Measurements from ENCODE around the gene GNAQ. TPM values are rescaled to one million over a fixed set of nuclear protein-coding genes. Genes with fewer than 3 reads are reported as not detected.

Gene GNAQ
- total and polyA plus RNA-seq, 2 of the 4 experiments (the other 2 are of a cell fraction): 23.1 to 50.7 TPM

DNA sequence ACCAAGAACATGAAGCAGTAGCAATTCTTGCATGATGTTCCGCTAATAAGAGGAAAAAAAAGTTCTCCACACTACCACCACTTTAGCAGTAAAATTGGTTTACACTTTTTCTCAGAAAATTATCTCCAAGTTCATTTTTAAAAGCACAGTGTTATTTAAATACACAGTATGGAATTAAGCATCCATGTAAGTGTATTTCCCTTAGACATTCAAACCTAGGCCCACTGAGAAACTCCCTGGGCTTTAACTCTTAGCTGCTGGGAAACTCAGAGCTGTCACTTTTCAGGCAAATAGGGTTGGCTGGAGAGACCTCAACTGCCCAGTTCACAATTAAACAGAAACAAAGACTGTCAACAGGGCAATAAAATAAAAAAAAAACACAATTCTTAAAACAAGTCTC, 2.7 kb downstream of the GNAQ start:
- H3K79me1 ChIP-seq (ENCODE audit: low read depth in 1 of 2, low read length in 2 of 2): peaks cover 7 to 48% of the 10 kb centered on the region in 2 experiments
- no TSS peak for BruUV-seq (replicated peaks)
- no peak overlapping the region for H2AFZ ChIP-seq (replicated peaks; ENCODE audit: low read length, poor library complexity)
- H3K27ac ChIP-seq (ENCODE audit: insufficient read depth, low read length): peak overlapping the region; percentile 69; the same call in 1 of the 2 replicates
- H2BK15ac ChIP-seq (ENCODE audit: low read depth, low read length): no peak overlapping the region
- H3K27me3 ChIP-seq (ENCODE audit: control insufficient read depth, insufficient read depth, low read length): no peaks in the 10 kb centered on the region
- H3K4me2 ChIP-seq (ENCODE audit: low read depth, low read length): peak overlapping the region; percentile 99
- no peak for DNase-seq
- H3K9ac ChIP-seq (ENCODE audit: low read depth, low read length): peak overlapping the region; percentile 86
- H2BK5ac ChIP-seq (ENCODE audit: low read depth, low read length, poor library complexity, severe bottlenecking): peak overlapping the region; percentile 37
- no peak overlapping the region for H2AK5ac ChIP-seq (ENCODE audit: low read depth, low read length)
- no peak overlapping the region for H2AK9ac ChIP-seq (replicated peaks; ENCODE audit: low read depth, low read length, poor library complexity)
- no peak overlapping the region; the same call in 1 of the 2 replicates for H3K4ac ChIP-seq (ENCODE audit: low read depth, low read length)
- H3K9me1 ChIP-seq (ENCODE audit: insufficient read depth, low read length): peaks cover 3% of the 10 kb centered on the region; the same call in 1 of the 2 replicates
- WGBS, 2 experiments (ENCODE audit: extremely low coverage in 2 of 2, insufficient read length in 1 of 2): no CpG with 5 or more reads among the region's 1 CpG
- no peak for ATAC-seq (ENCODE audit: low read depth)
- H4K8ac ChIP-seq (ENCODE audit: low read depth in 2 of 2, low read length in 2 of 2): no peak overlapping the region; a peak in 1 of 4 replicates
- no peak overlapping the region for H4K91ac ChIP-seq (ENCODE audit: insufficient read depth, low read depth, low read length)
- in situ Hi-C loops (cut with MboI; ENCODE audit: low sequenced_read_pairs): no loop called here
- H3K4me3 ChIP-seq (ENCODE audit: insufficient read depth, low read depth, low read length): no peak overlapping the region
- H4K5ac ChIP-seq (ENCODE audit: low read depth, low read length): no peak overlapping the region
- H3K14ac ChIP-seq (replicated peaks; ENCODE audit: low read depth, low read length): 0 out of 2 replicates have a peak overlapping the region, but pooled peaks have one; percentile 40
- peaks cover 32% of the 10 kb centered on the region; the same call in 1 of the 2 replicates for H4K20me1 ChIP-seq (ENCODE audit: insufficient read depth, low read length)
- no peak overlapping the region for H2BK20ac ChIP-seq (ENCODE audit: low read depth, low read length)
- H3K4me1 ChIP-seq (ENCODE audit: control insufficient read depth, insufficient read depth, low read length): peaks cover 4% of the 10 kb centered on the region; the same call in 1 of the 2 replicates
- no peak for TF ChIP-seq SMC3 (IDR thresholded peaks at IDR 0.05; ENCODE audit: low read depth, low read length)
- TF ChIP-seq MXI1 (IDR thresholded peaks at IDR 0.05; ENCODE audit: borderline replicate concordance, low read depth, low read length): no peak
- no peak for TF ChIP-seq BHLHE40 (IDR thresholded peaks at IDR 0.05; ENCODE audit: low read depth, low read length)
- TF ChIP-seq, protein P1, sequence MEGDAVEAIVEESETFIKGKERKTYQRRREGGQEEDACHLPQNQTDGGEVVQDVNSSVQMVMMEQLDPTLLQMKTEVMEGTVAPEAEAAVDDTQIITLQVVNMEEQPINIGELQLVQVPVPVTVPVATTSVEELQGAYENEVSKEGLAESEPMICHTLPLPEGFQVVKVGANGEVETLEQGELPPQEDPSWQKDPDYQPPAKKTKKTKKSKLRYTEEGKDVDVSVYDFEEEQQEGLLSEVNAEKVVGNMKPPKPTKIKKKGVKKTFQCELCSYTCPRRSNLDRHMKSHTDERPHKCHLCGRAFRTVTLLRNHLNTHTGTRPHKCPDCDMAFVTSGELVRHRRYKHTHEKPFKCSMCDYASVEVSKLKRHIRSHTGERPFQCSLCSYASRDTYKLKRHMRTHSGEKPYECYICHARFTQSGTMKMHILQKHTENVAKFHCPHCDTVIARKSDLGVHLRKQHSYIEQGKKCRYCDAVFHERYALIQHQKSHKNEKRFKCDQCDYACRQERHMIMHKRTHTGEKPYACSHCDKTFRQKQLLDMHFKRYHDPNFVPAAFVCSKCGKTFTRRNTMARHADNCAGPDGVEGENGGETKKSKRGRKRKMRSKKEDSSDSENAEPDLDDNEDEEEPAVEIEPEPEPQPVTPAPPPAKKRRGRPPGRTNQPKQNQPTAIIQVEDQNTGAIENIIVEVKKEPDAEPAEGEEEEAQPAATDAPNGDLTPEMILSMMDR (conservative IDR thresholded peaks at IDR 0.05; ENCODE audit: low read depth, low read length): no peak
- no peak overlapping the region for H2BK120ac ChIP-seq (ENCODE audit: low read depth, low read length)
- intact Hi-C loops (cut with micrococcal nuclease): no loop called here
- peak overlapping the region; percentile 50; the same call in 1 of the 2 replicates for H3K23ac ChIP-seq (ENCODE audit: low read depth, low read length)
- H3K36me3 ChIP-seq (ENCODE audit: control insufficient read depth, insufficient read depth, low read length): no peaks in the 10 kb centered on the region
- CTCF ChIA-PET: interaction anchor here (0.9 kb wide), 1 partner anchor 187 kb away, joined by 4 read pairs; no protein-coding TSS in a partner anchor
- no peak overlapping the region; the same call in 1 of the 2 replicates for H3K56ac ChIP-seq (ENCODE audit: extremely low read depth, insufficient read depth, low read length)
- H3K18ac ChIP-seq (ENCODE audit: low read depth, low read length): no peak overlapping the region
- dilution Hi-C loops (cut with HindIII; ENCODE audit: low sequenced_read_pairs, unreplicated experiment): no loop called here
- POLR2A ChIA-PET (ENCODE audit: unreplicated experiment): interaction anchor here (0.6 kb wide), 1 partner anchor 255 kb away, joined by 5 read pairs; no protein-coding TSS in a partner anchor
- no peaks in the 10 kb centered on the region for H3K9me3 ChIP-seq (ENCODE audit: control insufficient read depth, insufficient read depth, low read length)

All from IMR-90 (cell line).